Measurements from ENCODE around the gene LRP1-AS. TPM values are rescaled to one million over a fixed set of nuclear protein-coding genes. Genes with fewer than 3 reads are reported as not detected.

The LRP1-AS gene
- total and polyA plus RNA-seq, 4 donors, result not detected

DNA sequence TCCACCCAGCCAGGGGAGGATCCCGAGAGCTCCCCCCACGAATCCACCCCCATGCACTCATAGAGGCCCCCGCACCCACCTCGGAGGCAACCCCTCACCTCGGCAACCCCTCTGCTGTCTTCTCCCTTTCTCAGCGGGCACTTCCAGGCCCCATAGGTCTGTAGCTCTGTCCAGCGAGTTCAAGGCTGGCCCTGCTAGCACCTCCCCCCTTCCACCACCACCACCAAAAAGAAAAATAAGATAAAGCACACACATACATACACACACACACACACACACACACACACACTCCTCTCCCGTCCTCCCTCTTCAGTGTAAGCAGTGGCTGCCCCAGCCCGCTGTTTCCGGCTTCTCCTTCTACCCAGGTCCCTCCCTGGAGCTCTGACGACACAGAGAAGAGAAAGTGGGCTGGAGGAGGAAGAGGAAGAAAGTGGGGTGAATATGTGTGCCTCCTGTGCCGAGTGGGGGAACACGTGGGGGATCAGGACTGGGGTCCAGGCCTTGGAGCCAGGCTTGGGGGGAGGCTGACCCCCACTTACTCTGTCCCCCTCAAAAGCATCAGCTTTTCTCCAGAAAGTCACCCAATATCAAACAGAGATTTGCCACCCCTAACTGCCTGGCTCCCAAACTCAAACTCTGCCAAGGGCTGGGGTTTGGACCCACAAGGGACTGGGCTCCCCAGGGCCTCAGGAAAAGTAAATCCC lies 36.2 kb downstream of the LRP1-AS start, which contains the start of gene STAT6:
STAT6 (minus strand) TSS at position 332 of the 704 bp plus-strand sequence. CDS start 3,084 bp downstream, outside the sequence.
- H3K9ac ChIP-seq (ENCODE audit: insufficient read depth in 1 of 2, low read length in 2 of 2), result peak within 1 kb of the TSS; percentile 86 to 94
- no peaks in the 10 kb centered on the region for H3K9me3 ChIP-seq (ENCODE audit: control insufficient read depth in 4 of 4, insufficient read depth in 3 of 4, low read length in 3 of 4)
- ATAC-seq (ENCODE audit: insufficient read depth, low FRiP score), result peak; percentile 72
- no peaks in the 10 kb centered on the region for H3K27me3 ChIP-seq (ENCODE audit: control insufficient read depth in 3 of 3, insufficient read depth in 3 of 3, low read length in 2 of 3)
- 1% methylated on average over 12 to 13 of the region's 13 CpGs for WGBS, 2 donors
- TF ChIP-seq, protein P1, sequence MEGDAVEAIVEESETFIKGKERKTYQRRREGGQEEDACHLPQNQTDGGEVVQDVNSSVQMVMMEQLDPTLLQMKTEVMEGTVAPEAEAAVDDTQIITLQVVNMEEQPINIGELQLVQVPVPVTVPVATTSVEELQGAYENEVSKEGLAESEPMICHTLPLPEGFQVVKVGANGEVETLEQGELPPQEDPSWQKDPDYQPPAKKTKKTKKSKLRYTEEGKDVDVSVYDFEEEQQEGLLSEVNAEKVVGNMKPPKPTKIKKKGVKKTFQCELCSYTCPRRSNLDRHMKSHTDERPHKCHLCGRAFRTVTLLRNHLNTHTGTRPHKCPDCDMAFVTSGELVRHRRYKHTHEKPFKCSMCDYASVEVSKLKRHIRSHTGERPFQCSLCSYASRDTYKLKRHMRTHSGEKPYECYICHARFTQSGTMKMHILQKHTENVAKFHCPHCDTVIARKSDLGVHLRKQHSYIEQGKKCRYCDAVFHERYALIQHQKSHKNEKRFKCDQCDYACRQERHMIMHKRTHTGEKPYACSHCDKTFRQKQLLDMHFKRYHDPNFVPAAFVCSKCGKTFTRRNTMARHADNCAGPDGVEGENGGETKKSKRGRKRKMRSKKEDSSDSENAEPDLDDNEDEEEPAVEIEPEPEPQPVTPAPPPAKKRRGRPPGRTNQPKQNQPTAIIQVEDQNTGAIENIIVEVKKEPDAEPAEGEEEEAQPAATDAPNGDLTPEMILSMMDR (IDR thresholded peaks at IDR 0.05; ENCODE audit: control extremely low read depth, extremely low read depth), result no peak
- H3K4me3 ChIP-seq, result peak within 1 kb of the TSS; percentile 88
- H3K4me1 ChIP-seq (ENCODE audit: control insufficient read depth in 5 of 5, insufficient read depth in 5 of 5, low read length in 5 of 5), result peaks cover 0 to 26% (median 8%) of the 10 kb centered on the region in 5 donors
- DNase-seq, result peak; percentile 86 to 94 (median 92)
- peak within 1 kb of the TSS; percentile 92 to 99 for H3K27ac ChIP-seq (ENCODE audit: low read depth in 1 of 2, low read length in 1 of 2)
- peaks cover 0 to 21% (median 9%) of the 10 kb centered on the region in 4 donors for H3K36me3 ChIP-seq (ENCODE audit: control insufficient read depth in 4 of 4, insufficient read depth in 4 of 4, low read length in 4 of 4)

DNA sequence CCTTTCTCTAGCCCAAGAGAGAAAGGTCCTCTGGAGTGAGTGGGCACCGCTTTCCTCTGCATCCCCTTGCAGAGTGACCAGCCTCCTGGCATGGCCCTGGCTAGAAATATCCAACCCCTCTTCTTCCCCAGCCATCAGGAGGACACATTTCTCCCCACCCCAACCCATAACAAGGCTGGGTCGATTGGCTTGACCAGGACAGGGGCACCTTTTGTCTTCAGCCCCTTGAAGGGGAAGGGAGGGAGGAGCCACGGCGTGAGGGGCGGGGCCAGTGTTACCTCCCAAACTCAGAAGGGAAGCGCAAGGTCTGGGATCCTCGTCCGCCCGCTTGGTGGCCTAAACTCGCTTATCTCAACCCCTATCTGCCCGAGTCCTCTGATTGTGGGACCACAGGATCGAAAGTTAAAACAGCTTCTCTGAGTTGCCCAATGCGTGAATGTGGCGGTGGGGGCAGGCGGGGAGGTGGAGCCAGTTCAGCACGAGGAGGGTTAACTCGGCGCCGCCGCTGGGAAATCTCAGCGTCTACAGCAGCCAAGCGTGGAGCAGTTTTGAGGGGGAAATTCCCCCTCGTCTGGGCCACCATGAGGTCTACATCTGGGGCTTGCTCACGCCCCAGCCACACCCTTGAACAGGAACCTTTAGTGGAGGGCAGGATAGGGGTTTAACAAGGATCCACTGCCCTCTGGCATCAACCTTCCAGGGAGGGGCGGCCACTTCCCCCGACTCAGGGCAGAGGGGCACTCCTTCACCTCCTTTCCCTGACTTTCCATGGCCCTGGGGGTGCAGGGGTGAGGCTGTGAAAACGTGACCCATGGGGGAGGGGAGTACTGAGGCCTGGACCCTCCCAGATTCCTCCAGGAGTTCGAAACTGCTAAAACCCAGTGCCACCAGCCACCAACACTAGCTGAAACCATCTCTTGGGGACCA lies 37.1 kb downstream of the LRP1-AS start:
- TF ChIP-seq, protein P1 (IDR thresholded peaks at IDR 0.05; ENCODE audit: control extremely low read depth, extremely low read depth), result no peak
- peaks cover 0 to 28% (median 14%) of the 10 kb centered on the region in 4 donors for H3K36me3 ChIP-seq (ENCODE audit: control insufficient read depth in 4 of 4, insufficient read depth in 4 of 4, low read length in 4 of 4)
- no peaks in the 10 kb centered on the region for H3K9me3 ChIP-seq (ENCODE audit: control insufficient read depth in 4 of 4, insufficient read depth in 3 of 4, low read length in 3 of 4)
- H3K27ac ChIP-seq (ENCODE audit: low read depth in 1 of 2, low read length in 1 of 2), result peak overlapping the region; percentile 92 to 99
- ATAC-seq (ENCODE audit: insufficient read depth, low FRiP score) (no peak), DNase-seq (peak; percentile 68 to 81 (median 71))
- no peaks in the 10 kb centered on the region for H3K27me3 ChIP-seq (ENCODE audit: control insufficient read depth in 3 of 3, insufficient read depth in 3 of 3, low read length in 2 of 3)
- peaks cover 0 to 26% (median 8%) of the 10 kb centered on the region in 5 donors for H3K4me1 ChIP-seq (ENCODE audit: control insufficient read depth in 5 of 5, insufficient read depth in 5 of 5, low read length in 5 of 5)
- H3K4me3 ChIP-seq, result peak overlapping the region; percentile 88
- 3 to 4% methylated on average over 28 of the region's 28 CpGs for WGBS, 2 donors
- peak overlapping the region; percentile 86 to 94 for H3K9ac ChIP-seq (ENCODE audit: insufficient read depth in 1 of 2, low read length in 2 of 2)

DNA sequence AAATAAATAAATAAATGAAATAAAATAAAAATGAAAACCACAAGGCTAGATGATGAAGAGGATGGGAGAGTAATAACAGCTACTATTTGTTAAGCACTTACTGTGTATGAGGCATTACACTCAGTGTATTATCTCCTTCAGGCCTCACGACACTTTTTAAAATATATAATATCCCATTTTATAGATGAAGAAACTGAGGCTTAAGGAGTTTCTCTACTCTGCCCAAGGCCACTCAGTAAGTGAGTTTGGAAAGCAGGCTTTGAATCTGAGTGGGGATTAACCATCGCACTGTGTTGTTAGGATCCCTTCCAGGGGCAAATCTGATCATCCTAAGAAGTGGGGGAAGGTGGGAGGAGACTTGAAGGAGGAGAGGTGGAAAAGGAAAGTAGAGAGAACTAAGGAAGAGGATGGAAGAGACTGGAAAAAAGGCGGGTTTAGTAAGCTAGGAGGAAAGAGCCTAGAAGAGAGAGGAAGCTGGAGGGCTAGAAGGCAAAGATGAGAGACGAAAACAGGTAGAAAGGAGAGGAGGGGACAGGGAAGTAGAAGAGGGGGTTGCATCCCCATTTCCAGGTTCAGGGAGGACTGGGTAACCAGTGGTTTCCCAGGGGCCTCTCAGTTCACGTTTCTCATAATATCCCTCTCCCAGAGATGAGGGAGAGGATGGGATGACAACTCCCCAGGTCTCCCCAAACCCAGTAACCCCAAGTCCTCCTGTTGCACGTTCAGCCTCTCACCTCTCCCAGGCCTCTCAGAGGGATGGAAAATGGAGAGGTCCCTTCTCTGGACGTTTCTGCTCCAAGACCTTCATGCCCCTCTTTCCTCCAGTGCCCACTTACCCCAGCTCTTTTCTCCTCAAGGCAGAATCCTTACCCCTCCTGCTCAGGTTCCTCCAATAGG lies 38.0 kb downstream of the LRP1-AS start:
- Histone ChIP-seq H3K9me3 (ENCODE audit: control insufficient read depth in 4 of 4, insufficient read depth in 3 of 4, low read length in 3 of 4) (no peaks in the 10 kb centered on the region), H3K4me3 (peak overlapping the region; percentile 88), H3K27ac (ENCODE audit: low read depth in 1 of 2, low read length in 1 of 2) (peak overlapping the region in 1 of 2 donors; percentile 99), H3K4me1 (ENCODE audit: control insufficient read depth in 5 of 5, insufficient read depth in 5 of 5, low read length in 5 of 5) (peaks cover 0 to 26% (median 8%) of the 10 kb centered on the region in 5 donors), H3K36me3 (ENCODE audit: control insufficient read depth in 4 of 4, insufficient read depth in 4 of 4, low read length in 4 of 4) (peaks cover 0 to 37% (median 16%) of the 10 kb centered on the region in 4 donors), H3K9ac (ENCODE audit: insufficient read depth in 1 of 2, low read length in 2 of 2) (peak overlapping the region in 1 of 2 donors; percentile 62), H3K27me3 (ENCODE audit: control insufficient read depth in 3 of 3, insufficient read depth in 3 of 3, low read length in 2 of 3) (no peaks in the 10 kb centered on the region)
- ATAC-seq (ENCODE audit: insufficient read depth, low FRiP score) (no peak), DNase-seq (no peak)
- 45 to 66% methylated on average over 7 of the region's 7 CpGs for WGBS, 2 donors
- TF ChIP-seq, protein P1 (IDR thresholded peaks at IDR 0.05; ENCODE audit: control extremely low read depth, extremely low read depth), result no peak
